IMR-90 (cell line): ENCODE data around the gene ACSM3. TPM values are rescaled to one million over a fixed set of nuclear protein-coding genes. Genes with fewer than 3 reads are reported as not detected.

Experiments
- ATAC-seq: fragments of 200-7000 bp; cut with Tn5 transposase; 2 replicates; pipeline ENCODE4 v1.9.1; 2020; ENCODE audit warnings: low read depth, mild to moderate bottlenecking, moderate library complexity
- BruUV-seq: library from RNA; stranded (reverse); fragments of 400-500 nt; replicated peaks from 2 replicates; lab custom pipeline; 2021; lab: Mats Ljungman, UMichigan
- CTCF ChIA-PET: fragments of 300-600 bp; formaldehyde crosslinking; extraction: SDS; loops from one replicate; lab custom pipeline; 2021; ENCODE audit warnings: antibody characterized with exemption; lab: Yijun Ruan, JAX
- POLR2A ChIA-PET: fragments of 300-600 bp; sonication (Branson Sonifier 250); formaldehyde crosslinking; loops from one replicate; lab custom pipeline; 2022; ENCODE audit warnings: antibody characterized with exemption; ENCODE audit not compliant: unreplicated experiment; lab: Charles Lee
- DNase-seq: peaks from one replicate; pipeline ENCODE4 v3.0.0; 2013
- H2AFZ ChIP-seq: replicated peaks from 2 replicates; pipeline ENCODE3; 2013; ENCODE audit warnings: low read length, mild to moderate bottlenecking; ENCODE audit not compliant: poor library complexity
- H2AK5ac ChIP-seq: 2 replicates; pipeline ENCODE4 v1.6.1; 2013; ENCODE audit warnings: low read depth, low read length, inconsistent platforms
- H2AK9ac ChIP-seq: replicated peaks from 2 replicates; pipeline ENCODE3; 2013; ENCODE audit warnings: mild to moderate bottlenecking, low read depth, low read length, moderate library complexity; ENCODE audit not compliant: poor library complexity
- H2BK120ac ChIP-seq: 2 replicates; pipeline ENCODE4 v1.6.1; 2013; ENCODE audit warnings: low read depth, low read length, inconsistent platforms
- H2BK15ac ChIP-seq: 3 replicates; pipeline ENCODE4 v1.6.1; 2013; ENCODE audit warnings: low read depth, low read length, inconsistent platforms
- H2BK20ac ChIP-seq: 2 replicates; pipeline ENCODE4 v1.6.1; 2013; ENCODE audit warnings: low read depth, mild to moderate bottlenecking, inconsistent platforms, low read length, moderate library complexity
- H2BK5ac ChIP-seq: 2 replicates; pipeline ENCODE4 v1.6.1; 2013; ENCODE audit warnings: mild to moderate bottlenecking, low read depth, low read length, inconsistent platforms; ENCODE audit not compliant: poor library complexity, severe bottlenecking
- H3K14ac ChIP-seq: replicated peaks from 2 replicates; pipeline ENCODE4 v1.6.1; 2013; ENCODE audit warnings: low read depth, low read length, inconsistent platforms
- H3K18ac ChIP-seq: 2 replicates; pipeline ENCODE4 v1.6.1; 2013; ENCODE audit warnings: low read depth, low read length, control low read depth
- H3K23ac ChIP-seq: 2 replicates; pipeline ENCODE4 v1.6.1; 2013; ENCODE audit warnings: low read depth, low read length, inconsistent platforms
- H3K27ac ChIP-seq: 2 replicates; pipeline ENCODE4 v1.5.1; 2013; ENCODE audit warnings: mild to moderate bottlenecking, control low read depth, low read length; ENCODE audit not compliant: insufficient read depth
- H3K27me3 ChIP-seq: 2 replicates; pipeline ENCODE4 v1.6.1; 2013; ENCODE audit warnings: low read length; ENCODE audit not compliant: control insufficient read depth, insufficient read depth
- H3K36me3 ChIP-seq: 2 replicates; pipeline ENCODE4 v1.6.1; 2013; ENCODE audit warnings: low read length, mixed read lengths; ENCODE audit not compliant: control insufficient read depth, insufficient read depth
- H3K4ac ChIP-seq: 2 replicates; pipeline ENCODE4 v1.6.1; 2013; ENCODE audit warnings: low read depth, low read length, inconsistent platforms
- H3K4me1 ChIP-seq: 2 replicates; pipeline ENCODE4 v1.6.1; 2013; ENCODE audit warnings: low read length, mixed read lengths; ENCODE audit not compliant: control insufficient read depth, insufficient read depth
- H3K4me2 ChIP-seq: 2 replicates; pipeline ENCODE4 v1.6.1; 2013; ENCODE audit warnings: low read depth, mild to moderate bottlenecking, control low read depth, low read length, moderate library complexity
- H3K4me3 ChIP-seq: 2 replicates; pipeline ENCODE4 v1.5.1; 2013; ENCODE audit warnings: low read depth, mild to moderate bottlenecking, control low read depth, low read length, moderate library complexity; ENCODE audit not compliant: insufficient read depth
- H3K56ac ChIP-seq: 2 replicates; pipeline ENCODE4 v1.6.1; 2013; ENCODE audit warnings: low read length, inconsistent platforms; ENCODE audit not compliant: insufficient read depth; ENCODE audit errors: extremely low read depth
- H3K79me1 ChIP-seq, 2 experiments: 2 replicates each; pipeline ENCODE4 v1.6.1; 2013; ENCODE audit warnings: low read length in 2 of 2, inconsistent platforms in 1 of 2, low read depth in 1 of 2
- H3K9ac ChIP-seq: 2 replicates; pipeline ENCODE4 v1.6.1; 2013; ENCODE audit warnings: low read depth, low read length, control low read depth
- H3K9me1 ChIP-seq: 2 replicates; pipeline ENCODE4 v1.6.1; 2013; ENCODE audit warnings: low read length, inconsistent platforms; ENCODE audit not compliant: insufficient read depth
- H3K9me3 ChIP-seq: 2 replicates; pipeline ENCODE4 v1.6.1; 2013; ENCODE audit warnings: low read length; ENCODE audit not compliant: control insufficient read depth, insufficient read depth
- H4K20me1 ChIP-seq: 2 replicates; pipeline ENCODE4 v1.6.1; 2013; ENCODE audit warnings: low read length, inconsistent platforms; ENCODE audit not compliant: insufficient read depth
- H4K5ac ChIP-seq: 2 replicates; pipeline ENCODE4 v1.6.1; 2013; ENCODE audit warnings: mild to moderate bottlenecking, low read depth, low read length, control low read depth
- H4K8ac ChIP-seq, 2 experiments: 2 replicates each; pipeline ENCODE4 v1.6.1; 2013; ENCODE audit warnings: low read depth in 2 of 2, low read length in 2 of 2, control low read depth in 1 of 2, inconsistent platforms in 1 of 2
- H4K91ac ChIP-seq: 2 replicates; pipeline ENCODE4 v1.6.1; 2013; ENCODE audit warnings: low read depth, low read length, inconsistent platforms; ENCODE audit not compliant: insufficient read depth
- MAZ ChIP-seq: IDR thresholded peaks from 2 replicates; pipeline ENCODE4 v1.6.1; 2012; ENCODE audit warnings: low read depth, mild to moderate bottlenecking, low read length, improper control_type of control experiment, moderate library complexity, borderline replicate concordance
- WGBS, 2 experiments: methylation state at CpG; one replicate each; pipeline versions ENCODE4 v1.1.5 to v1.1.7; 2013; ENCODE audit warnings: missing lambda C conversion rate in 2 of 2; ENCODE audit not compliant: insufficient read length in 1 of 2; ENCODE audit errors: extremely low coverage in 2 of 2; 5-methylcytosine and 5-hydroxymethylcytosine counted together
- dilution Hi-C: fragments of 300-500 bp; cut with HindIII; formaldehyde crosslinking; loops from one replicate; pipeline ENCODE4 v1.14.3; 2018; ENCODE audit warnings: low sequenced_read_pairs; ENCODE audit not compliant: unreplicated experiment
- in situ Hi-C: fragments of 300-500 bp; cut with MboI; formaldehyde crosslinking; loops from 3 replicates; pipeline ENCODE4 v1.14.3; 2019; ENCODE audit warnings: low sequenced_read_pairs, inconsistent platforms, mixed read lengths
- intact Hi-C: fragments of 100-400 bp; cut with micrococcal nuclease; formaldehyde crosslinking; loops from 2 replicates; pipeline ENCODE4 v1.10.0; 2022
- polyA plus RNA-seq, 3 experiments: library from polyadenylated mRNA; depleted of rRNA; stranded (reverse); fragments of >200 nt; gene quantifications; 2 replicates each; pipeline ENCODE4 v1.2.3, GENCODE V29; 2012; ENCODE audit warnings: low replicate concordance in 1 of 3
- total RNA-seq: library from RNA; depleted of rRNA; stranded (reverse); fragments of >200 nt; gene quantifications from 2 replicates; pipeline ENCODE4 v1.2.3, GENCODE V29; 2012
- TF ChIP-seq, protein P1 (sequence below): conservative IDR thresholded peaks from 2 replicates; pipeline ENCODE4 v1.5.1; 2012; ENCODE audit warnings: mild to moderate bottlenecking, low read depth, low read length, improper control_type of control experiment

The ACSM3 gene
- total and polyA plus RNA-seq, 2 of the 4 experiments (the other 2 are of a cell fraction) = 0.50 to 0.54 TPM

DNA sequence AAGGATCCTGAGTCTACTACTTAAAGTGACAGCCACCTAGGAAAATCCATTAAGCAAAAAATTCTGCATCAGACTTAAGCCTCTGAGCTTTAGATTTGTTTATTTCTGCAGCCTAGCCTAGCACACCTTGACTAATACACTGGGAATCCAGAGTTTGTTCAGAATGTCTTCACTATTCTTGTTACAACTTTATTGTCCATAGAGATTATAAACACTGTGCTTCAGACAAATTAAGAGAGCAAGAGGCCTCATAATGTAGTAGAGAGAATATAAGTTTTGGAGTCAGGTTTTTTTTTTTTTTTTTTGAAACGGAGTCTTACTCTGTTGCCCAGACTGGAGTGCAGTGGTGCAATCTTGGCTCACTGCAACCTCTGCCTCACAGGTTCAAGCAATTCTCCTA, 13.3 kb upstream of the ACSM3 start:
- Histone ChIP-seq H2AK5ac (no peak overlapping the region), H3K18ac (no peak overlapping the region), H2BK15ac (no peak overlapping the region), H4K91ac (no peak overlapping the region), H3K27ac (no peak overlapping the region), H3K14ac (no peak overlapping the region), H3K79me1 (no peaks in the 10 kb centered on the region), H2BK120ac (no peak overlapping the region), H3K23ac (no peak overlapping the region), H4K8ac (no peak overlapping the region), H3K4ac (no peak overlapping the region), H3K4me3 (no peak overlapping the region), H2BK20ac (no peak overlapping the region), H3K36me3 (no peaks in the 10 kb centered on the region), H2AFZ (no peak overlapping the region), H3K4me1 (no peaks in the 10 kb centered on the region), H4K5ac (no peak overlapping the region), H3K9me3 (no peaks in the 10 kb centered on the region), H3K9ac (no peak overlapping the region), H3K9me1 (no peaks in the 10 kb centered on the region), H3K4me2 (no peak overlapping the region), H2BK5ac (no peak overlapping the region), H3K27me3 (no peaks in the 10 kb centered on the region), H2AK9ac (no peak overlapping the region), H3K56ac (no peak overlapping the region), H4K20me1 (no peaks in the 10 kb centered on the region)
- dilution Hi-C loops (no loop called here), in situ Hi-C loops (no loop called here), intact Hi-C loops (no loop called here)
- BruUV-seq = no TSS peak
- TF ChIP-seq MAZ = no peak
- TF ChIP-seq, protein P1, sequence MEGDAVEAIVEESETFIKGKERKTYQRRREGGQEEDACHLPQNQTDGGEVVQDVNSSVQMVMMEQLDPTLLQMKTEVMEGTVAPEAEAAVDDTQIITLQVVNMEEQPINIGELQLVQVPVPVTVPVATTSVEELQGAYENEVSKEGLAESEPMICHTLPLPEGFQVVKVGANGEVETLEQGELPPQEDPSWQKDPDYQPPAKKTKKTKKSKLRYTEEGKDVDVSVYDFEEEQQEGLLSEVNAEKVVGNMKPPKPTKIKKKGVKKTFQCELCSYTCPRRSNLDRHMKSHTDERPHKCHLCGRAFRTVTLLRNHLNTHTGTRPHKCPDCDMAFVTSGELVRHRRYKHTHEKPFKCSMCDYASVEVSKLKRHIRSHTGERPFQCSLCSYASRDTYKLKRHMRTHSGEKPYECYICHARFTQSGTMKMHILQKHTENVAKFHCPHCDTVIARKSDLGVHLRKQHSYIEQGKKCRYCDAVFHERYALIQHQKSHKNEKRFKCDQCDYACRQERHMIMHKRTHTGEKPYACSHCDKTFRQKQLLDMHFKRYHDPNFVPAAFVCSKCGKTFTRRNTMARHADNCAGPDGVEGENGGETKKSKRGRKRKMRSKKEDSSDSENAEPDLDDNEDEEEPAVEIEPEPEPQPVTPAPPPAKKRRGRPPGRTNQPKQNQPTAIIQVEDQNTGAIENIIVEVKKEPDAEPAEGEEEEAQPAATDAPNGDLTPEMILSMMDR = no peak
- ATAC-seq (no peak), DNase-seq (peak; percentile 1)
- ChIA-PET POLR2A (interaction anchor here (0.5 kb wide), 1 partner anchor 11 kb away, joined by 3 read pairs; no protein-coding TSS in a partner anchor), CTCF (no interaction called here)
- WGBS, 2 experiments = no CpG with 5 or more reads among the region's 1 CpG
